Measurements from ENCODE around the gene UST. TPM values are rescaled to one million over a fixed set of nuclear protein-coding genes. Genes with fewer than 3 reads are reported as not detected.

The UST gene
- total RNA-seq, 1 donor from 2014 or later = 5.5 TPM

DNA sequence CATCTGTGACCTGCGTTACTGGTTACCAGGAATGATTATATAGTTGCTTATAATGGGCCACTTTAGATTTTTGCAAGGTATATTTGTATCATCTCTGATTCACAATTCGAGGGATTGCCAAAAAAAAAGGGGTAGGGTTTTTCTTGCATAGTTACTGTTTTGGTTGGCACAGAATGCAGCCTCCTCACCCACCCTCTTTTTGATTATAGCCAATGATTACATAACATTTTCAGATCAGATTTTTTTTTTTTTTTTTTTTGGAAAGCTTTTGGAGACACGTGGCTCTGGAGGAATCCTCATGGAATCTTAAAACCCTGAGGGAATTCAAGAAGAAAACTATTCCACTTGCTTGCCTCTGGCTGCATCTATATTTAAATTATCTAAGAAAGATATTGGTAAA lies 53.7 kb downstream of the UST start:
- Mint-ChIP-seq H3K36me3 (ENCODE audit: low read depth) (no peaks in the 10 kb centered on the region), H3K27ac (ENCODE audit: unreplicated experiment) (no peak overlapping the region), H3K4me3 (no peak overlapping the region), H3K27me3 (ENCODE audit: low read depth) (no peaks in the 10 kb centered on the region), H3K4me1 (no peaks in the 10 kb centered on the region), H3K9me3 (peaks cover 4% of the 10 kb centered on the region)
- no peak for DNase-seq (ENCODE audit: low read depth, low spot score)
- TF ChIP-seq, protein P1, sequence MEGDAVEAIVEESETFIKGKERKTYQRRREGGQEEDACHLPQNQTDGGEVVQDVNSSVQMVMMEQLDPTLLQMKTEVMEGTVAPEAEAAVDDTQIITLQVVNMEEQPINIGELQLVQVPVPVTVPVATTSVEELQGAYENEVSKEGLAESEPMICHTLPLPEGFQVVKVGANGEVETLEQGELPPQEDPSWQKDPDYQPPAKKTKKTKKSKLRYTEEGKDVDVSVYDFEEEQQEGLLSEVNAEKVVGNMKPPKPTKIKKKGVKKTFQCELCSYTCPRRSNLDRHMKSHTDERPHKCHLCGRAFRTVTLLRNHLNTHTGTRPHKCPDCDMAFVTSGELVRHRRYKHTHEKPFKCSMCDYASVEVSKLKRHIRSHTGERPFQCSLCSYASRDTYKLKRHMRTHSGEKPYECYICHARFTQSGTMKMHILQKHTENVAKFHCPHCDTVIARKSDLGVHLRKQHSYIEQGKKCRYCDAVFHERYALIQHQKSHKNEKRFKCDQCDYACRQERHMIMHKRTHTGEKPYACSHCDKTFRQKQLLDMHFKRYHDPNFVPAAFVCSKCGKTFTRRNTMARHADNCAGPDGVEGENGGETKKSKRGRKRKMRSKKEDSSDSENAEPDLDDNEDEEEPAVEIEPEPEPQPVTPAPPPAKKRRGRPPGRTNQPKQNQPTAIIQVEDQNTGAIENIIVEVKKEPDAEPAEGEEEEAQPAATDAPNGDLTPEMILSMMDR (conservative IDR thresholded peaks at IDR 0.05) = no peak

DNA sequence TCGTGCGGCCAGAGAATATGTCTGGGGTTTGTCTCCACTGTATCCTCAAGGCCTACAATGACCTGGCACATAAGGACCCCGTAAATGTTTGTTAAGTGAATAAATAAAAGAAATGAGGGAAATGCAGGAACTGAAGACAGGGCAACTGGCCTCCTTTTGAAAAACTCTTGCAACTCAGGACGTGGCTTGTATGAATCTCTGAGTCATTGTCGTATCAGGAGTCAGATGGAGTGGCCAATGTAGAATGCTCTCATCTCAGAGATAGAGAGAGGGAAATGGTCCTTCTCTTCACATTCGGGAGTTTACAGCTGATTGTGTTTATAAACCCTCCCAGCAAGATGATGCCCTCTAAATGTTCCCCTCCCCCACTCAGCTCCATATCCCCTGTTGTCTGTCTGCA lies 57.1 kb downstream of the UST start:
- Mint-ChIP-seq H3K27ac (ENCODE audit: unreplicated experiment) (no peak overlapping the region), H3K9me3 (peaks cover 5% of the 10 kb centered on the region), H3K36me3 (ENCODE audit: low read depth) (peaks cover 3% of the 10 kb centered on the region), H3K4me1 (peaks cover 14% of the 10 kb centered on the region), H3K4me3 (no peak overlapping the region), H3K27me3 (ENCODE audit: low read depth) (no peaks in the 10 kb centered on the region)
- TF ChIP-seq, protein P1 (conservative IDR thresholded peaks at IDR 0.05) = no peak
- no peak for DNase-seq (ENCODE audit: low read depth, low spot score)

DNA sequence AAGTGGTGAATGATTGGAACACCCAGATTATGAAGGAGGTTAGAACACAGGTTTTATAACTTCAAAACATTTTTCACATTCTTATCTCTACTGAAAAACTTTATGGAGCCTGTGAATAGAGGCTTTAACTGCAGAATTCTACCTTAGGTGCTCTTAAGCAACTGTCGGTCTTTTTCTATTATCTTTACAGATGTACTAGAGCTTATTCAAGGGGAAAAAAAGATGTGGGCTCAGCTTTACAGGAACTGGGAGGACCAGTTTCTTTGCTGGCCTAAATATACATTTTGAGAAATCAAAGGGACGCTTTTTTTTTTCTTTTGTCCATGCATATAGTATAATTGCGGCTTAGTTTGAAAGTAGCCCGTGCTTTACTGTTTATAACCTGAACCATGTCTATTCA lies 58.9 kb downstream of the UST start:
- H3K27ac Mint-ChIP-seq (ENCODE audit: unreplicated experiment) = no peak overlapping the region
- H3K9me3 Mint-ChIP-seq = peaks cover 5% of the 10 kb centered on the region
- H3K4me3 Mint-ChIP-seq = no peak overlapping the region
- H3K27me3 Mint-ChIP-seq (ENCODE audit: low read depth) = no peaks in the 10 kb centered on the region
- peaks cover 3% of the 10 kb centered on the region for H3K36me3 Mint-ChIP-seq (ENCODE audit: low read depth)
- DNase-seq (ENCODE audit: low read depth, low spot score) = no peak
- TF ChIP-seq, protein P1 (conservative IDR thresholded peaks at IDR 0.05) = no peak
- peaks cover 14% of the 10 kb centered on the region for H3K4me1 Mint-ChIP-seq

DNA sequence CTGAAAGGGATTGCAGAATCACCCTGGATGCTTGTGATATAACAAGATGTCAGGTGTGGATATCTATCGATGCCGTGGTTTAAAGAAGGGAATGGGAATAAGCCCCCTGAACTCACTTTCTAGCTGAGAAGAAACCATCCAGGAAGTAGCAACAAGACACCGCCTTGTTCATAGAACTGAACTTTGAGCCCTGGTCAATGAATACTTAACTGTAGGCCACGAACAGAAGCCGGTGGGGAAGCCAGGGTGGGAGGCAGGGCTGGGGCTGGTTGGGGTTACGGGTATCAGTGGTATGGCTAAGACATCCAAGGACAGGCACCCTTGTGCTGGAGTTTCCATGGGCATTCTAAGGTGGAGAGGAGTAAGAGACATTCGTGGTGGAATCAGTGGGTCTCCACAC lies 61.0 kb downstream of the UST start:
- peaks cover 3% of the 10 kb centered on the region for H3K36me3 Mint-ChIP-seq (ENCODE audit: low read depth)

DNA sequence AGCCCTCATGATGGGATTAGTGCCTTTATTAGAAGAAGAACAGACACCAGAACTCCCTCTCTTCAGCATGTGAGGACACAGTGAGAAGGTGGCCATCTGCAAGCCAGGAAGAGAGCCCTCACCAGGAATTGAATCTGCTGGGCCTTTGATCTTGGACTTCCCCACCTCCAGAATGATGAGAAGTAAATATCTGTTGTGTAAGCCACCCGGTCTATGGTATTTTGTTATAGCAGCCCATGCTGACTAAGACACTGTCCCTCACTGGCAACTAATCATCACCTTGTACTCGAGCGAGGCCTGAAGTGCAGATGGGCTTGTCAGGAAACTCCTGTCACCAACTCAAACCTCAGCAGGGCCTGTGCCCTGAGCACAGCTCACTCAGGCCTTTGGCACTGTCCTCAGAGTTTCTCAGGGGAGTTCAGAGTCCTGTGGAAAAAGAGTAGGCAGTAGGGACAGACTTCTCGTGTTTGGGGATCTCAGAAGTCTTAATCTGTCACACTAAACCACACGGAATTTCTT lies 62.0 kb downstream of the UST start:
- DNase-seq (ENCODE audit: low read depth, low spot score) = no peak
- no peak overlapping the region for H3K27ac Mint-ChIP-seq (ENCODE audit: unreplicated experiment)
- H3K4me1 Mint-ChIP-seq = peaks cover 14% of the 10 kb centered on the region
- H3K36me3 Mint-ChIP-seq (ENCODE audit: low read depth) = peaks cover 3% of the 10 kb centered on the region
- peaks cover 5% of the 10 kb centered on the region for H3K9me3 Mint-ChIP-seq
- H3K4me3 Mint-ChIP-seq = no peak overlapping the region
- H3K27me3 Mint-ChIP-seq (ENCODE audit: low read depth) = no peaks in the 10 kb centered on the region
- TF ChIP-seq, protein P1 (conservative IDR thresholded peaks at IDR 0.05) = no peak

More for the DNA sequence above, 61.0 kb downstream of the UST start:
- H3K9me3 Mint-ChIP-seq = peaks cover 5% of the 10 kb centered on the region
- no peaks in the 10 kb centered on the region for H3K27me3 Mint-ChIP-seq (ENCODE audit: low read depth)
- H3K27ac Mint-ChIP-seq (ENCODE audit: unreplicated experiment) = no peak overlapping the region
- no peak for DNase-seq (ENCODE audit: low read depth, low spot score)
- H3K4me1 Mint-ChIP-seq = peaks cover 14% of the 10 kb centered on the region
- TF ChIP-seq, protein P1 (conservative IDR thresholded peaks at IDR 0.05) = no peak
- no peak overlapping the region for H3K4me3 Mint-ChIP-seq
